GM06990 (cell line): Measurements from ENCODE around the gene MLLT3.

ENCODE experiments used
- DNase-seq: peaks from one replicate; pipeline ENCODE4 v3.0.0-alpha.2; 2011; ENCODE audit not compliant: insufficient read length; ENCODE audit errors: extremely low read depth
- H3K27me3 ChIP-seq: replicated peaks from 2 replicates; pipeline ENCODE4 v1.6.0; 2011; ENCODE audit warnings: low read length; ENCODE audit not compliant: control insufficient read depth, insufficient read depth
- H3K36me3 ChIP-seq: 2 replicates; pipeline ENCODE4 v1.5.1; 2011; ENCODE audit warnings: low read length; ENCODE audit not compliant: control insufficient read depth, insufficient read depth
- H3K4me3 ChIP-seq: replicated peaks from 2 replicates; pipeline ENCODE4 v1.5.1; 2011; ENCODE audit warnings: low read depth, mild to moderate bottlenecking, control low read depth, low read length
- TF ChIP-seq, protein P1 (sequence below): IDR thresholded peaks from 2 replicates; pipeline ENCODE4 v1.5.1; 2011; ENCODE audit warnings: low read length, control low read depth, mild to moderate bottlenecking, inconsistent platforms; ENCODE audit not compliant: insufficient read depth, poor library complexity, severe bottlenecking

Gene MLLT3

DNA sequence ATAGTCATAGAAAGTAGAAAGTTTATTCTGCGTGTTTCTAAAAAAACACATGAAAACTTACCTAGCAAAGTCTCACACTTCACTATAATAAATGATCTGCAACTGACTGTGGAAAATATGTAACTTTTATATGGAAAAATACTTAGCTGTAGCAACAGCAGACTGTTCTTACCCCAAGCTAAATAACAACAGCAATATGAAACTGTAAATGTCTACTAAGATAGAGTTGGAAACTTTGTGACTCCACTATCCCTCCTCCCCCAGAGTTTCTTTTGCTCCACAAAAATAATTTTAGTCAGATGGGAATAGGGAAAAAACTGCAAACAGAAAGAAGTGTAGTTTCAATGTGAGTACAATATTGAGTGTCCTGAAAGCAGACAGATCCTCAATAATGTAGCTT, 21.0 kb downstream of the MLLT3 start:
- no peak for DNase-seq
- H3K36me3 ChIP-seq = no peaks in the 10 kb centered on the region

DNA sequence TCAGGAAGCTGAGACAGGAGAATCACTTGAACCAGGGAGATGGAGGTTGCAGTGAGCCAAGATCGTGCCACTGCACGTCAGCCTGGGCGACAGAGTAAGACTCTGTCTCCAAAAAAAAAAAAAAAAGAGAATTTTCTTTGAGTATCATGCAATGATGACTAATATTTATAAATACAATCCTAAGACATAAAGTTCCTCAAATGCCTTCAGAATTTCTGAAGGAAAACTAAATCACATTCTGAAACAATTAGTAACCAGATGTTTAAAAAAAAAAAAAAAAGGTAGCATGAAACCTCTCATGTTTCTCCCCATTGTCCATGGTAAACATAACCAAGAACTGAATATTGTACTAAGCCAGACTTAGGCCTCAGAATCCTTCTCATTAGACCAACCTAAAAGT, 23.1 kb downstream of the MLLT3 start:
- Histone ChIP-seq H3K36me3 (no peaks in the 10 kb centered on the region), H3K27me3 (no peaks in the 10 kb centered on the region), H3K4me3 (no peak overlapping the region)
- TF ChIP-seq, protein P1, sequence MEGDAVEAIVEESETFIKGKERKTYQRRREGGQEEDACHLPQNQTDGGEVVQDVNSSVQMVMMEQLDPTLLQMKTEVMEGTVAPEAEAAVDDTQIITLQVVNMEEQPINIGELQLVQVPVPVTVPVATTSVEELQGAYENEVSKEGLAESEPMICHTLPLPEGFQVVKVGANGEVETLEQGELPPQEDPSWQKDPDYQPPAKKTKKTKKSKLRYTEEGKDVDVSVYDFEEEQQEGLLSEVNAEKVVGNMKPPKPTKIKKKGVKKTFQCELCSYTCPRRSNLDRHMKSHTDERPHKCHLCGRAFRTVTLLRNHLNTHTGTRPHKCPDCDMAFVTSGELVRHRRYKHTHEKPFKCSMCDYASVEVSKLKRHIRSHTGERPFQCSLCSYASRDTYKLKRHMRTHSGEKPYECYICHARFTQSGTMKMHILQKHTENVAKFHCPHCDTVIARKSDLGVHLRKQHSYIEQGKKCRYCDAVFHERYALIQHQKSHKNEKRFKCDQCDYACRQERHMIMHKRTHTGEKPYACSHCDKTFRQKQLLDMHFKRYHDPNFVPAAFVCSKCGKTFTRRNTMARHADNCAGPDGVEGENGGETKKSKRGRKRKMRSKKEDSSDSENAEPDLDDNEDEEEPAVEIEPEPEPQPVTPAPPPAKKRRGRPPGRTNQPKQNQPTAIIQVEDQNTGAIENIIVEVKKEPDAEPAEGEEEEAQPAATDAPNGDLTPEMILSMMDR = no peak
- no peak for DNase-seq

More for the DNA sequence above, 21.0 kb downstream of the MLLT3 start:
- TF ChIP-seq, protein P1 = no peak
- no peaks in the 10 kb centered on the region for H3K27me3 ChIP-seq
- no peak overlapping the region for H3K4me3 ChIP-seq

DNA sequence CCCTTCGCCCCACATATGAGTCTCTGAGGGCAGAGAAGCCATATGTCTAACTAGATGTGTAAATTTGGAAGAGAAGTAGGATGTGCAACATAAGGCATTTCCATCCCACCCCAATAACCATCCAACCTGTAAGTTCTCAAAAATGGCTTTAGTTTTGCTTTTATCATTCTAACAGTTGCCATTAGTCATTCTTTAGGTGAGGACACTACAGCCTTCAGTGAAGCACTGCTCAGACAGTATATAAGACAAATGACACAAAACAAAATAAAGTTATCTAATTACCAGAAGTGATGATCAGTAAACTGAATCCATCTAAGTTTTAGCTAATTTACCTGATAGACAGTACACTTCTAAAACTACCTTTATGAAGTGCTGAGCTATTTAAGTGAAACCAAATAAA, 23.9 kb downstream of the MLLT3 start:
- no peak overlapping the region; the same call in 1 of the 2 replicates for H3K4me3 ChIP-seq
- H3K27me3 ChIP-seq = no peaks in the 10 kb centered on the region
- DNase-seq = no peak
- TF ChIP-seq, protein P1 = no peak
- no peaks in the 10 kb centered on the region for H3K36me3 ChIP-seq

DNA sequence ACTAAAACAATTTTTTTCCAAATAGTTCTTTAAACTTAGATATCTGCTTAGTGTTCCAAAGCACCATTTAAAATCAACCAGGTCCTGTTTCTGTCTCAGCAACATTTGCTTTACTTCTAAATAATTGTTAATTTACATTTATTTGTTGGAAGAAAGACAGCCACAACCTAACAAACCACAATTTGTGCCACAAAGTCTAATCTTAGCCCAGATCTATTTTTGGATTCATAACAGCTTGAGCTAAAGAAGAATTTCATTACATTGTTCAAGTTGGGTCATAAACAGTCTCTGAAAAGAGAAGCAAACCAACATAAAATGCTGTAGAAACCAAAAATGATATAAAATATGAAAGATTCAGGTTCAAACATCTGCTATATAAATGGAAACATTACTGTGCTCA, 24.4 kb downstream of the MLLT3 start:
- TF ChIP-seq, protein P1 = no peak
- Histone ChIP-seq H3K4me3 (no peak overlapping the region), H3K27me3 (no peaks in the 10 kb centered on the region)

DNA sequence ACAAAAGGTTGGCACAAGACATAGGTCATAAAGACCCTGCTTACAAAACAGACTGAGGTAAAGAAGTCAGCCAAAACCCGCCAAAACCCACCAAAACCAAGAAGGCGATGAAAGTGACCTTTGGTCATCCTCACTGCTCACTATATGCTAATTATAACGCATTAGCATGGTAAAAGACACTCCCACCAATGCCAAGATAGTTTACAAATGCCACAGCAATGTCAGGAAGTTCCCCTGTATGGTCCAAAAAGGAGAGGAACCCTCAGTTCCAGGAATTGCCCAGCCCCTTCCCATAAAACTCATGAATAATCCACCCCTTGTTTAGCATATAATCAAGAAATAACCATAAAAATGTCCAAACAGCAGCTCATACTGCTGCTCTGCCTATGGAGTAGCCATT, 27.7 kb downstream of the MLLT3 start:
- H3K4me3 ChIP-seq = no peak overlapping the region
- TF ChIP-seq, protein P1 = no peak
- no peaks in the 10 kb centered on the region for H3K27me3 ChIP-seq
- H3K36me3 ChIP-seq = no peaks in the 10 kb centered on the region
- no peak for DNase-seq

More for the DNA sequence above, 24.4 kb downstream of the MLLT3 start:
- H3K36me3 ChIP-seq = no peaks in the 10 kb centered on the region
- no peak for DNase-seq

DNA sequence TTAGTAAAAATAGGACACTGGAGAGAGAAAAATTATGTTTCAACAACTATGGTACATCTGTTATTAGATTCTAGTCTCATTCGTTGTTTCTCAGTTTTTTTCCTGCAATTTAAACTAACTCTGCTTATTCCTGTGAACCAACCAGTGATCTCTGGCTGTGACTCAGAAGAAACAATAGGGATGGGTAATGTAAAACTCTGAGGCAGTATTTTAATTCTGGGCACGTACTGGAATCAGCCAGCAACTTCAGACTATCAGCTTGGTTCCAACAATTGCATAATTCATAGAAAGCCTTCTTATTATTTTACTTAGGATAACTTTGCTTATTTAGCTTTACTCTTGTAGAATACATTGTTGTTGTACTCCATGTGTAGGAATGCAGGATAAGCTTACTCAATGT, 28.8 kb downstream of the MLLT3 start:
- no peaks in the 10 kb centered on the region for H3K27me3 ChIP-seq
- DNase-seq = no peak
- no peak overlapping the region for H3K4me3 ChIP-seq
- no peaks in the 10 kb centered on the region for H3K36me3 ChIP-seq
- TF ChIP-seq, protein P1 = no peak
